NCI-H2196 treated with DMSO at 0.1 percent for 48 hours (cell line): ENCODE data around the gene DCC.

Source experiments
- DNase-seq: peaks from one replicate; lab custom pipeline; 2025; ENCODE audit not compliant: unreplicated experiment; lab: John Stamatoyannopoulos, UW

The DCC gene

DNA sequence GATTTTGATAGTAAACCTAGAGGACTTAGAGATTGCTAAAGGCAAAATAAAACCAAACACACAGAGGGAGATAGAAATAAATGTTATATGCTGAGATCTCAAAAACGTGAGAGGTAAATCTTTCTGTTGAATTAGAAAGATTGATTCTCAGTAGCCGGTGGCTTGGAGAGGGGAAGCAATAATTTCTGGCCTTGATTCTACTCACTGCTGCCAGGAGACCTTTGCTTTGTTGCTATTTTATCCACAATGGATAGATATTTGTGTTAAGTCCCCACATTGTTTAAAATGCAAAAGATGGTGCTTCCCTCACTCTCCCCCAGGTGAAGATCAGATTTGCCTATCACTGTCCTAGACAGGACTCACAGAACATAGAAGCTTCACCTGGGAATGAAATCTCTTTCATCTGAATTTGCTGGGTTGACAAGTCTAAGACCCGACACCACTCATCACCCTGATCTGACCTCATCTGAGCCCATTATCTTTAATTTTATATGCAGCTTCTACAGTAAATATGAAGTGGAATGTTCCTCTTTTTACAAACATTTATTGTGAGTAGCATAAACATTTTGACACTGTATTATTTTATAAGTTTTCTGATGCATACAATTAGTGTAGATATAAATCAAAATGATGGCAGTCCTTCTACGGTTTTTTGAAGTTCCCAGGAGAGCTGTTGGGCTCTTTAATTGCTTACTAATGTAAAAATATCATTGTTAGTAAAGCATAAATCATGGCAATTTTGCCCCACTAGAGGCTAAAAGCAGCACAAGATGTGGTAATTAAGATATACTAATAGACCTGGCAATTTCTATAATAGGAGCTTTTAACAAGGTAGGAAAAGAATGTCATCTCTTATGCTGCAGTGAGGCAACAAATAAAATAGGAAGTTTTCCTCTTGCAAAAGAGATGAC lies 149.7 kb downstream of the DCC start:
- no peak for DNase-seq

DNA sequence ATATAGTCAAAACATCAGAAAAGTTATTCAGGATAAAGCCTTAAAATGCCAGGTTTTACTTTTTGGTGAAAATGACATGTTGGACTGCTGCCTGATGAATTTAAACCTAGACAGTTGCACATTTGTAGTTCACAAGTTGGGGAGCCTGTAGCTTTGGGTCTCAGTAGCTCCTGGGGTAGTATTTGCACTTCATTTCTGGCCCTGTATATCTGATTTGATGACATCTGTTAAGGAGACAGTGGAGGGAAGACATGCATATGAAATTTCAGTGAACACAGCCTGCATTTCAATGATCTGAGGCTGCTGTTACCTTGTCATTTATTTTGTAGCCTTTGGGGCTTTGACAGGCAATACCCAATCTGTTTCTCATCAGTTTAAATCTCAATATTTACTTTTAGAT lies 156.4 kb downstream of the DCC start:
- no peak for DNase-seq

GRCh38 chr18:52499016-52499415 lies 159.0 kb downstream of the DCC start:
- DNase-seq = no peak

DNA sequence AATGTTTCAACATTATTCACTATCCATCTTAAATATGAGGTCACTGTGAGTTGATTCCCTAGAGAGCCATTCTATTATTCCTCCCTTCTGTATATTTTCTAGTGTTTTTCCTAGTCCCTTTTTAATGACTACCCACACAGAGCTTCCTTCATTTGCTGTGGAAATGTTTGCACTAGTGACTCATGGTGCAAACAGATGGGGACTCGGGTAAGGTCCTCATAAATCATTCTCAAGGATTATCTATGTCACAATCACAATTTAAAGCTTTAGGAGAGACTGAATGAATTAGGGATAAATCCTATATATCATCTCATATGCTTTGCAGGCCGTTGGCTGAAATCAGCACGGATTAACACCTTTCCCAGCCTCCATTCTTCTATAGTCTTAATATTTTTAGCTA lies 159.6 kb downstream of the DCC start:
- no peak for DNase-seq

GRCh38 chr18:52504589-52504988 lies 164.6 kb downstream of the DCC start:
- no peak for DNase-seq

DNA sequence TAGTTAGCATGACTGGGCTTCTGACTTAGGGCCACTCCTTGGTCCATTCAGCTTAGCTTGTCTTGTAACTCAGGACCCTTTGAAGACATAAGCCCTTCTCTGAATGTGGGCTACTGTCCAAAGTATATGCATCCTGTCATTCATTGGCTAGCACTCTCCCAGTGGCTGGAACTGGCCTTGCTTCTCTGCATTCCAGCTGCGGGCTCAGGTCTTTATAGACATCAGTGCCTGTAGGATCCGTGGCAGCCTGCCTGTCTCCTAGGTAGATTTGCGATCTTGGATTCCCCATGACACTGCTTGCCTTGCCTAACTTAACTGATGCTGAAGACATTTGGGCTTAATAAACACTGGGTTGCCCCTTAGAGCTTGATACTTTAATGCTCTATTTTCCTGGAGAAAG lies 170.1 kb downstream of the DCC start:
- no peak for DNase-seq

DNA sequence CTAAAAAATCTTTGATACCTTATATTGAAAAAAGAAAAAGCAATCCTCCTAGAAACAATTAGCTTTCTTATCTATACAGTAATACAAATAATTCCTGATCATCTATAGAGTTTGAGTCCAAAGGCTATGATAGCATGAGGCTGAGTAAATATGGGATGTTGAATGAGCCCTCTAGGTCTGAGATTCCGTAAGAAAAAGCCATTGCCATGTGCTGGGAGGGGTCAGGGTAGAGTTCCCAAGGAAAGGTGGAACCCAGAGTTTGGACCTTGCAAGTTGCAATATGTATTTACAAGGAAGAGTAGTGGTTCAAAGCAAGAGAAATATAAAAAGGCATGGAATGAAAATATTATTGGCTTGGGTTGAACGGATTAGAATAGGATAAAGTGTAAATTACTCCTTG lies 178.1 kb downstream of the DCC start:
- DNase-seq = no peak

GRCh38 chr18:52519021-52519420 lies 179.0 kb downstream of the DCC start:
- no peak for DNase-seq

GRCh38 chr18:52523566-52523965 lies 183.6 kb downstream of the DCC start:
- no peak for DNase-seq

DNA sequence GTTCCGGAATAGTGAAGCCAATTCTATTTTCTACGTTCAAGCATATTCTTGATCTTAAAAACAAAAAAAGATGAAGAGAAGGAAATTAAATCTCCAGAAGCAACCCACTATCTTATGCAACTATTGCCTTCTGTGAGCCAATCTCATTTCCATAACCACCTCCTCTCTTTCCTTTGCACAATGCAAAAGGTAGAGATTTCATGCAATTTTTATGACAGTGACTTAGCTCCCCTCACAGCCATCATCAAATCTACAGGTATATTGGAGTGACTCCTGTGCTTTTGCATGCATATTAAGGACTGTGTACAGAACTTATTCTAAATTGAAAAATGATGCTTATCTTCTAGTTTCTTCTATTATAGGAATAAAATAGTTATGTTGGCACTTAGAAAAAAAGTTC lies 191.8 kb downstream of the DCC start:
- DNase-seq = no peak

- no peak for DNase-seq
Measured at GRCh38 chr18:52536039-52536438, 196.0 kb downstream of the DCC start.

DNA sequence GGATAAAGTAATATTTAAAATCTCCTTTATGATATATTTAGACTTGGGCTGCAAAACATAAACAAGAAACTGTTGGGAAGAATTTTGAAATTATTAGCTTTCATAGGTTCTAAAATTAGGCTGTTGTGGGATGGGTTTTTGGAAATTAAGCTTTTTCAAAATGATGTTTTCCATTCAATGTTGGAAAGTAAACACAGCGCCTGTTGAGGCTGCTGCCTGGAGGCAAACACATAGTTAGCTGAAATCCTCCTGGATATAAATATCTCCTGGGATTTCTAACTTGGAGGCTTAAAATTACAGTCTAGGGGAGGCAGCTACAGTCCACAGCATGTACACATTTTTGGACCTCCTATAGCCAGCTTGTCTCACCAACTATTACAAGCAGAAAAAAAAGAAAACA lies 197.3 kb downstream of the DCC start:
- DNase-seq = no peak

DNA sequence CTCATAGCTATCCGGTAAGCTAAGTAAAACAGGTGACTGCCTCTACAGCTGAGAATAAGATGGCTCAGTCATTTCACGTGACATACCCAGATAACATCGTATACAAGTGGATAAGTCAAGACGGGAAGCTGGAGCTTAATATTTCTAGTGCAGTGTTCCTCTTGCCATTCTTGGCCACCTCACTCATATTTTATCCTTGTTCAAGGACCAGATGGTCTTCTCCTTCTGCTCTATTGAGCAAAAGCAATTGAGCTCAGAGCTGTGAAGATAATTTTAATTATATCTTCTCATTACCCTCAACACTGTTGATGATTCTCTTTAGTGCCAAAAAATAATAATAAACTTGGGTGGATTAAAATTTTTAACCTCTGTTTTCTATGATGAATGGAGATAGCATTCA lies 201.1 kb downstream of the DCC start:
- no peak for DNase-seq

GRCh38 chr18:52544086-52544485 lies 204.1 kb downstream of the DCC start:
- DNase-seq = no peak

DNA sequence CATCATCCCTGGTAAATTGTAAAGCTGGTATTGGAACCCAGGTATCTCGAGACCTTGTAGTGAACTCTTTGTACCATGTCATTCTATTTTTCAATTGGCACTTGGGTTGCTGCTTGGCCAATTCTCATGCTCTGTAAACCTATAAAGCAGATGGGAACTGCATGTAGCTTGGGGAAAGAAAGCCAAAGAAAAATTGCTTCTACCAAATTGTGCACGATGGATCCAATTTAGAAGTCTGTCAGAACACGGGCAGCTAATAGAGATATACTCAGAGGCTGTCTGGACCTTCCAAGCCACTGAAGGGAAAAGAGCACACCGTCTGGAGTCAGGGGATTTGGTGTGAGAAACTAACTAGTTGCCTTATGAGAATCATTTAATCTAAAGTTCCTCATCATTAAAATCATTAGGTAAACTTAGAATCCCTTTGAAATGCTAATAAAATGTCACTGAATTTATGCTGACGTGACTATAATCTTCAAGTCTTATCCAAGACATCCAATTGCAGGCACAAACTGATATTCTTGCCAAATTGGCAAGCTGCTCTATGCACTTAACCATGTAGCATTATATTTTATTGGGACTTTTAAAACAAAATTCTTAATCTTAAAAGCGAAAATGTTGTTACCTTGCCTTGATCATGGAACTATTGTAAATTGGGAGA lies 206.8 kb downstream of the DCC start:
- DNase-seq = no peak

- DNase-seq = no peak
Measured at GRCh38 chr18:52553441-52553840, 213.4 kb downstream of the DCC start.

DNA sequence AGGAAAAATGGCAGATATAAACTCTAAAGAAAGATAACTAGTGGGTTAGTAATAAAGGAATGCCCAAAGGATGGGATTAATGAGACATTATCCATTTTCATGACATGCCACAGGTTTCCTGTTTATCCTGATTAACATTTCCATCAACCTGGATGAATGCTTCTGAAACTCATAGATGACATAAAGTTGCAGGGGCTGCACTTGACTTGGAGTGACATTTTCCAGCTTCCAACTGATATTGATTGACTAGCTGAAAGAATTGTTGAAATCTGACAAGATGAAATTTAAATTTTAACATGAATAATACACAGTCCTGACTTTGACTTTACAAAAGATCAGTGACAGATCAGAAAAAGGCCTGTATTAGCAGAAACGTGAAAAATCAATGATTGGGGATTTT lies 214.2 kb downstream of the DCC start:
- DNase-seq = no peak

GRCh38 chr18:52567360-52567759 lies 227.4 kb downstream of the DCC start:
- no peak for DNase-seq

- no peak for DNase-seq
Measured at GRCh38 chr18:52569492-52569891, 229.5 kb downstream of the DCC start.

DNA sequence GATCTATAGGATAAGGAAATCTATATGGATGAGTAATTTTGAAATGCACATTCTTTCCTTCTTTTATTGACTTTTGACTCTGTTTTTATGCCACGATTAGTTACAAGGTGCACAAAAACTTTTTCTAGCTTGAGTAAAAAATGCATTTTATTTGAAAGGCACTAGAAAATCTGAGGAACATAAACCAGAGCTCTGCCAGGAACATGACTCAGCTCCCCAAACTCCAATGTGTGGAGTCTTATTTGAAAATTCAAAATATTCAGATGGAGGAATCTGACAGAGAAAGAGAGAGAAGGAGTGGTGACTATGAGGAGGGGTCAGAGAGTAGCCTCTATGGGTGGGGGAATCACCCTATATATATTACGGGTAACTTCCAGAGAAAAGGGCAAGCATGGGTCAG lies 231.0 kb downstream of the DCC start:
- DNase-seq = no peak

DNA sequence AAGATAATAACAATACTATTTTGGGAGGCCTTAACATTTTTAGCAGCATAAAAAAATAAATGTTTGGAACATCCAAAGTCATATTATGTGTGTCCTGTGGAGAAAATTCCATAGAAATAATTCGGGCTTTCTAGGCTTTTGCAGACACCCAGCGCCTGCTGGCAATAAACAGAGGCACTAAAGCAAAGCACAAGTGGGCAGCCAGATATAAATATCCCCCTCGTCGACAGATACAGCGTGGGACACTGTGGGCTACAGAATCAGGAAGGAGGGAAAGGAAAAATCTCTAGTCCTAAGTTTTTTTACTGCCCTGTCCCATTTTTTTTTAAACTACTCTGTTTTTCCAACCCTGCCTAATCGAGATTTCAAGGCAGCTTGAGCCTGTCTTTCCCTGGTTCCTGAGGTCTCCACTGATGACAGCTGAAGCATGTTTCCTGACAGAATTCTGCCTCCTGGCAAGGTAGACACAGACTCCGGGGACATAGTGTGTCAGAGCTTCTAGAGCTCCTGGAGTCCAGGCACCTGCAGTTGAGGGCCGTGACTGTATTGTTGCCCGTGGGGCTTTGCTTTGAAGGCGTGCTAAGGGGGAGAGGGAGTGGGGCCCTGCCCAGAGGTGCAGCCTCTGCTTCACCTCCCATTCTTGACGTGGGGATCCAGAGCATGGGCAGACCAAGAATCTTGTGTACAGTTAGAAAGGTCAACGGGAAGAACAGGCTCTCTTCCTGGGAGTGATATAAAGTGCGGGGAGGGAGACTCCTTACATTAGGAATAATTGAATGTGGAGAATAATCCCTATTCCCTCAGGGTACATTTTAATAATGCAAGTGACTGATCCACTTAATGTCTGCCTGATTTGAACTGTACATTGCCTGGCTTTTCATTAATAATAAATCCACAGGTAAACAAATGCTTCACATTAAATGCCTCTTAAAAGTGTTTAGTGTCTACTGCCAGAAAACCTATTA lies 232.3 kb downstream of the DCC start:
- no peak for DNase-seq
